Stimulated activated naive CD8-positive, alpha-beta T cell treated with anti-CD3 and anti-CD28 coated beads, Interleukin-15, Interleukin-2, amounts not matched to agents 100 ng/mL and 50 ng/mL, for 24 hours (primary cell): Measurements from ENCODE around the gene GPR107.

Experiments
- H3K27ac Mint-ChIP-seq: one replicate; pipeline ENCODE4 v1.8.0; 2021; ENCODE audit warnings: mild to moderate bottlenecking, mixed read lengths
- H3K27me3 Mint-ChIP-seq: one replicate; pipeline ENCODE4 v1.8.0; 2021; ENCODE audit warnings: mixed read lengths
- H3K36me3 Mint-ChIP-seq: one replicate; pipeline ENCODE4 v1.8.0; 2021; ENCODE audit warnings: low read depth, mixed read lengths
- H3K4me1 Mint-ChIP-seq: one replicate; pipeline ENCODE4 v1.8.0; 2021; ENCODE audit warnings: low read depth, mixed read lengths
- H3K4me3 Mint-ChIP-seq: one replicate; pipeline ENCODE4 v1.8.0; 2021; ENCODE audit warnings: mild to moderate bottlenecking, mixed read lengths
- H3K9me3 Mint-ChIP-seq: one replicate; pipeline ENCODE4 v1.8.0; 2021; ENCODE audit warnings: mixed read lengths

Gene GPR107

DNA sequence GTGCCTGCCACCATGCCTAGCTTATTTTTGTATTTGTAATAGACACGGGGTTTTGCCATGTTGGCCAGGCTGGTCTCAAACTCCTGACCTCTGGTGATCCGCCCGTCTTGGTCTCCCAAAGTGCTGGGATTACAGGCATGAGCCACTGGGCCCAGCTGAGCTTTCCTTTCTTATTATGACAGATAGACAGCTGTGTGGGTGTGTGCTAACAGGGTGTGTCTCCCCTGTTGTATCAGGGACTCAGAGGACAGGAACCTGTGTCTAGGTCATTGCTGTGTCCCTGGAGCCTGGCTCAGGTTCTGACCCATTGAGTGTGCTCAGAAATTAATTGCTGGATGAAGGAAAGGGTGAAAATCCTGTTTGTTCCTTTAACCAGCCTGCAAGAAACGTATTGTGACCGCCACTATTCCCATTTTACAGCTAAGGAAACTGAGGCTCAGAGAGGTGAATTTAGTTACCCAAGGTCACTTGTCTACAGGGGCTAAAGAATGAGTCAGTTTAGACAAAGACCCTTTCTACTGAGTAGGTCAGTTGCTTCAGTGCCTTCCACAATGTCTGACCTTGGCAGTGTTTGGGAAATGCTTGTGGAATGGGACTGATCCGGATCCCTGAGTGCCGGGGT is 135.3 kb downstream of the GPR107 start:
- H3K9me3 Mint-ChIP-seq = no peaks in the 10 kb centered on the region
- no peaks in the 10 kb centered on the region for H3K4me1 Mint-ChIP-seq

More for the DNA sequence above, 135.3 kb downstream of the GPR107 start:
- Mint-ChIP-seq H3K36me3 (no peaks in the 10 kb centered on the region), H3K27me3 (no peaks in the 10 kb centered on the region), H3K4me3 (no peak overlapping the region), H3K27ac (no peak overlapping the region)
